ENCODE data around the gene RNF144B.

Gene RNF144B

GRCh38 chr6:18513253-18513798 lies 126.2 kb downstream of the RNF144B start:
- DNase-seq (ENCODE audit: low read depth), result no peak

DNA sequence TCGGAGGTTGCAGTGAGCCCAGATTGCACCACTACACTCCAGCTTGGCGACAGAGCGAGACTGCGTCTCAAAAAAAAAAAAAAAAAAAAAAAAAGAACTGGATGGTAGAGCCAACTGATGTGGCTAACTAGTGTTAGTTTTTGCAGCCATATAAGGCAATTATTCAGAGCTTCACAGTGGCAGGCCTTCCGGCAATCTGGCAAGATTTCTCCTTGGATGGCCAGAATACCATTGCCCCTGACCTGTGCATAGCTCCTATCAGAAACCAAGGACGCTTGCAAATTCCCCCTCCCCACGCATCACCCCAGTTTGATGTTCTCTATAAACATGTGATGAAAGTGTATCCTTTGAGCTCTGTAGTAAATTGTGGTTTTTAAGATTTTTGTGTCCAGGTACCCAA lies 127.0 kb downstream of the RNF144B start:
- DNase-seq (ENCODE audit: low read depth), result no peak

DNA sequence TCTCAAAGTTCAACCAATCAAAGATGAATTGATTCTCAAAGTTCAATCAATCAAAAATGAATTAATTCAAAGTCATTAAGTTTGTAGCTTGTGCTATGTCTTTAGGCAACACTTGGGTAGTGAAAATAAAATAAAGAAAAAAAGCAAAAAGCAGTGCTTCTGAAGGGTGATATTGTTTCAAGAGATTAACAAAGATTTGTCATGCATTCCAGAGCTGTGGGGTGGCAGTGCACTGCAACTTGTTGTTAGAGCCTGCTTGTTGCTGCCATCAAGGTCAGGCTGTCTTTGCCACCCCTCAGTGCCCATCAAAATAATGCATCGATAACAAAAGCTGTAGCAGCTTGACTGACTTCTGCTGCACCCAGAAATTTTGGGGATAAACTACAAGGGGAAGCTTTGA lies 128.6 kb downstream of the RNF144B start:
- no peak for DNase-seq (ENCODE audit: low read depth)
